B cell (primary cell): ENCODE measurements around the gene SMIM45. TPM values are rescaled to one million over a fixed set of nuclear protein-coding genes. Genes with fewer than 3 reads are reported as not detected.

Experiments
- ATAC-seq: fragments of 200-7000 bp; cut with Tn5 transposase; one replicate; pipeline ENCODE4 v1.10.0; 2021; ENCODE audit warnings: low read depth, mild to moderate bottlenecking, moderate number of reproducible peaks, moderate library complexity
- CTCF ChIA-PET: fragments of 350-600 bp; sonication (Branson Sonifier 250); formaldehyde crosslinking; loops from one replicate; lab custom pipeline; 2021; ENCODE audit warnings: antibody characterized with exemption, inconsistent platforms; lab: Charles Lee
- POLR2A ChIA-PET: fragments of 350-600 bp; sonication (Branson Sonifier 250); formaldehyde crosslinking; loops from one replicate; lab custom pipeline; 2021; ENCODE audit warnings: antibody characterized with exemption; lab: Charles Lee
- DNase-seq: peaks from one replicate; pipeline ENCODE4 v3.0.0; 2013
- H2AFZ ChIP-seq: 2 replicates; pipeline ENCODE4 v1.6.1; 2012; ENCODE audit warnings: mild to moderate bottlenecking, low read depth, low read length; ENCODE audit not compliant: insufficient read depth, poor library complexity, severe bottlenecking
- H3K27ac ChIP-seq, 2 donors: 1 replicate in 1 of 2; 2 replicates in 1 of 2; pipeline ENCODE4 v1.5.1; 2012 to 2013; ENCODE audit warnings: low read length in 2 of 2, mild to moderate bottlenecking in 2 of 2, moderate library complexity in 1 of 2
- H3K27me3 ChIP-seq, 4 experiments: fragments of 200-600 bp in 1 of 4; sonication (generic) in 1 of 4; replicated peaks in 1 of 4; 1 replicate in 2 of 4; 2 replicates in 2 of 4; pipeline versions ENCODE4 v1.6.1 to v1.7.0; 2013 to 2016; ENCODE audit warnings: low read length in 3 of 4, mild to moderate bottlenecking in 2 of 4, mixed read lengths in 1 of 4, moderate library complexity in 1 of 4; ENCODE audit not compliant: insufficient read depth in 4 of 4, control insufficient read depth in 3 of 4; ENCODE audit errors: control extremely low read depth in 1 of 4
- H3K36me3 ChIP-seq, 2 experiments: replicated peaks in 1 of 2; 1 replicate in 1 of 2; 2 replicates in 1 of 2; pipeline versions ENCODE4 v1.6.1 to v1.7.1; 2013; ENCODE audit warnings: low read length in 1 of 2; ENCODE audit not compliant: insufficient read depth in 2 of 2, control insufficient read depth in 1 of 2; ENCODE audit errors: control extremely low read depth in 1 of 2, extremely low read depth in 1 of 2
- H3K4me1 ChIP-seq, 2 donors: fragments of 200-600 bp in 1 of 2; sonication (generic) in 1 of 2; 1 replicate in 1 of 2; 2 replicates in 1 of 2; pipeline versions ENCODE4 v1.5.1 to v1.6.1; 2013 to 2017; ENCODE audit warnings: low read length in 2 of 2; ENCODE audit not compliant: control insufficient read depth in 2 of 2, insufficient read depth in 2 of 2
- H3K4me2 ChIP-seq: replicated peaks from 2 replicates; pipeline ENCODE3; 2012; ENCODE audit warnings: mild to moderate bottlenecking, low read depth, low read length; ENCODE audit not compliant: poor library complexity, severe bottlenecking
- H3K4me3 ChIP-seq, 5 experiments: fragments of 200-600 bp in 1 of 5; sonication (generic) in 1 of 5; 1 replicate in 3 of 5; 2 replicates in 2 of 5; pipeline versions ENCODE4 v1.5.1 to v1.7.0; 2011 to 2016; ENCODE audit warnings: low read length in 4 of 5, mild to moderate bottlenecking in 4 of 5, low read depth in 2 of 5, control low read depth in 1 of 5, moderate library complexity in 1 of 5; ENCODE audit not compliant: insufficient read depth in 1 of 5; ENCODE audit errors: control extremely low read depth in 1 of 5, extremely low read depth in 1 of 5
- H3K79me2 ChIP-seq: fragments of 200-600 bp; sonication (generic); one replicate; pipeline ENCODE4 v1.6.0; 2016; ENCODE audit warnings: low read length; ENCODE audit not compliant: control insufficient read depth, insufficient read depth
- H3K9ac ChIP-seq: fragments of 200-600 bp; sonication (generic); 2 replicates; pipeline ENCODE4 v1.6.1; 2017; ENCODE audit warnings: mild to moderate bottlenecking, low read length, moderate library complexity
- H3K9me3 ChIP-seq, 3 donors: one replicate each; pipeline versions ENCODE4 v1.6.1 to v1.7.1; 2013; ENCODE audit warnings: low read length in 2 of 3; ENCODE audit not compliant: control insufficient read depth in 2 of 3, insufficient read depth in 1 of 3; ENCODE audit errors: control extremely low read depth in 1 of 3
- H4K20me1 ChIP-seq: 2 replicates; pipeline ENCODE4 v1.6.0; 2012; ENCODE audit warnings: mild to moderate bottlenecking, low read length; ENCODE audit not compliant: insufficient read depth, control insufficient read depth, poor library complexity, severe bottlenecking
- H3K27ac Mint-ChIP-seq: one replicate; pipeline ENCODE4 v1.8.0; 2021; ENCODE audit warnings: mixed read lengths
- H3K27me3 Mint-ChIP-seq: one replicate; pipeline ENCODE4 v1.8.0; 2021; ENCODE audit warnings: mixed read lengths
- H3K4me1 Mint-ChIP-seq: one replicate; pipeline ENCODE4 v1.8.0; 2021; ENCODE audit warnings: mixed read lengths
- H3K4me3 Mint-ChIP-seq: one replicate; pipeline ENCODE4 v1.8.0; 2021; ENCODE audit warnings: mixed read lengths
- H3K9me3 Mint-ChIP-seq: one replicate; pipeline ENCODE4 v1.8.0; 2022; ENCODE audit warnings: mixed read lengths; ENCODE audit not compliant: insufficient read depth
- CTCF ChIP-seq: fragments of 200-600 bp; IDR thresholded peaks from one replicate; pipeline ENCODE4 v1.8.0; 2022; ENCODE audit warnings: antibody characterized with exemption, mild to moderate bottlenecking
- EZH2 ChIP-seq: IDR thresholded peaks from 2 replicates; pipeline ENCODE4 v1.6.1; 2012; ENCODE audit warnings: borderline replicate concordance, low read depth, mild to moderate bottlenecking, moderate library complexity, low read length; ENCODE audit not compliant: insufficient read depth, poor library complexity, severe bottlenecking
- WGBS: methylation state at CpG from one replicate; pipeline ENCODE4 v1.1.5; 2013; ENCODE audit warnings: missing lambda C conversion rate; ENCODE audit not compliant: insufficient coverage; 5-methylcytosine and 5-hydroxymethylcytosine counted together
- intact Hi-C: fragments of 100-400 bp; cut with micrococcal nuclease; formaldehyde crosslinking; loops from one replicate; pipeline ENCODE4 v1.10.0; 2022
- polyA plus RNA-seq: library from polyadenylated mRNA; depleted of rRNA; stranded (reverse); fragments of >200 nt; gene quantifications from 2 replicates; pipeline ENCODE4 v1.2.3, GENCODE V29; 2012
- total RNA-seq, 2 donors: library from RNA; stranded (reverse); fragments of 120-200 nt in 1 of 2; gene quantifications; 1 replicate in 1 of 2; 2 replicates in 1 of 2; pipeline versions ENCODE4 v1.2.3 to v1.2.4, GENCODE V29; 2013 to 2022

The SMIM45 gene

GRCh38 chr22:42007922-42008321 lies 56.0 kb downstream of the SMIM45 start:
- H3K27me3 Mint-ChIP-seq: peaks cover 3% of the 10 kb centered on the region
- CTCF ChIA-PET: no interaction called here

More at GRCh38 chr22:42007922-42008321, 56.0 kb downstream of the SMIM45 start:
- Histone ChIP-seq H2AFZ (no peak overlapping the region), H4K20me1 (no peaks in the 10 kb centered on the region), H3K36me3 (no peaks in the 10 kb centered on the region), H3K27me3 (no peaks in the 10 kb centered on the region), H3K79me2 (no peaks in the 10 kb centered on the region), H3K4me2 (no peak overlapping the region), H3K9me3 (peaks cover 5 to 32% (median 30%) of the 10 kb centered on the region in 3 donors), H3K4me3 (no peak overlapping the region), H3K4me1 (no peaks in the 10 kb centered on the region), H3K9ac (no peak overlapping the region), H3K27ac (no peak overlapping the region)
- 50% methylated on average over 2 of the region's 4 CpGs for WGBS
- POLR2A ChIA-PET: no interaction called here
- H3K4me3 Mint-ChIP-seq: no peak overlapping the region
- no peaks in the 10 kb centered on the region for H3K4me1 Mint-ChIP-seq
- DNase-seq: no peak
- intact Hi-C loops: no loop called here
- ATAC-seq: no peak
- H3K9me3 Mint-ChIP-seq: peaks cover 8% of the 10 kb centered on the region
- no peak for TF ChIP-seq CTCF
- TF ChIP-seq EZH2: no peak
- H3K27ac Mint-ChIP-seq: no peak overlapping the region

Other genes with a start within 250 kb of the SMIM45 start
- gene CCDC134, start 151.5 kb upstream of the SMIM45 start, total RNA-seq: 17.4 and 18.1 TPM in 2 replicates
- 4.4 and 5.0 TPM in 2 replicates for gene CCDC134, start 151.5 kb upstream of the SMIM45 start, polyA plus RNA-seq
- 287 and 304 TPM in 2 replicates for gene SREBF2, start 119.0 kb upstream of the SMIM45 start, total RNA-seq
- 106 and 116 TPM in 2 replicates for gene SREBF2, start 119.0 kb upstream of the SMIM45 start, polyA plus RNA-seq
- 46.5 and 54.1 TPM in 2 replicates for gene SHISA8, start 37.1 kb upstream of the SMIM45 start, total RNA-seq
- gene SHISA8, start 37.1 kb upstream of the SMIM45 start, polyA plus RNA-seq: 5.1 and 22.4 TPM in 2 replicates
- gene TNFRSF13C, start 25.3 kb upstream of the SMIM45 start, total RNA-seq: 646 and 651 TPM in 2 replicates
- 221 and 227 TPM in 2 replicates for gene TNFRSF13C, start 25.3 kb upstream of the SMIM45 start, polyA plus RNA-seq
- 26.0 and 30.7 TPM in 2 replicates for gene CENPM, start 5.0 kb upstream of the SMIM45 start, total RNA-seq
- 34.4 and 43.8 TPM in 2 replicates for gene CENPM, start 5.0 kb upstream of the SMIM45 start, polyA plus RNA-seq
- gene SEPTIN3, start 17.3 kb downstream of the SMIM45 start, total RNA-seq: 0.29 and 0.39 TPM in 2 replicates
- gene SEPTIN3, start 17.3 kb downstream of the SMIM45 start, polyA plus RNA-seq: 0.06 and 0.14 TPM in 2 replicates
- gene WBP2NL, start 46.6 kb downstream of the SMIM45 start, total RNA-seq: 10.1 and 10.4 TPM in 2 replicates
- gene WBP2NL, start 46.6 kb downstream of the SMIM45 start, polyA plus RNA-seq: 1.6 and 3.2 TPM in 2 replicates
- 20.2 and 21.0 TPM in 2 replicates for gene NAGA, start 118.7 kb downstream of the SMIM45 start, total RNA-seq
- 7.0 and 13.2 TPM in 2 replicates for gene NAGA, start 118.7 kb downstream of the SMIM45 start, polyA plus RNA-seq
- gene PHETA2, start 122.1 kb downstream of the SMIM45 start, total RNA-seq: 3.2 and 3.8 TPM in 2 replicates
- 1.1 TPM in 2 replicates for gene PHETA2, start 122.1 kb downstream of the SMIM45 start, polyA plus RNA-seq
- 133 and 140 TPM in 2 replicates for gene SMDT1, start 127.5 kb downstream of the SMIM45 start, total RNA-seq
- 79.0 and 122 TPM in 2 replicates for gene SMDT1, start 127.5 kb downstream of the SMIM45 start, polyA plus RNA-seq
- gene NDUFA6, start 138.6 kb downstream of the SMIM45 start, total RNA-seq: 47.8 and 51.5 TPM in 2 replicates
- gene NDUFA6, start 138.6 kb downstream of the SMIM45 start, polyA plus RNA-seq: 26.2 and 49.0 TPM in 2 replicates
- 3.9 TPM in 2 replicates for gene CYP2D6, start 178.7 kb downstream of the SMIM45 start, total RNA-seq
- 3.1 and 7.4 TPM in 2 replicates for gene CYP2D6, start 178.7 kb downstream of the SMIM45 start, polyA plus RNA-seq